Endothelial cell of umbilical vein (primary cell): ENCODE data around the gene DAW1. TPM values are rescaled to one million over a fixed set of nuclear protein-coding genes. Genes with fewer than 3 reads are reported as not detected.
"Not testable (repeated sequence)": the region's sequence is repeated elsewhere in the genome, so short reads cannot be mapped to it uniquely, and the experiment has no call there.

Experiments used
- BruUV-seq: library from RNA; stranded (reverse); fragments of 400-500 nt; replicated peaks from 2 replicates; lab custom pipeline; 2021; lab: Mats Ljungman, UMichigan
- CTCF ChIA-PET: fragments of 300-600, 350-600 bp; sonication (Branson Sonifier 250); formaldehyde crosslinking; loops from one replicate; lab custom pipeline; 2021; ENCODE audit warnings: antibody characterized with exemption, inconsistent platforms; lab: Charles Lee
- POLR2A ChIA-PET: fragments of 300-600, 350-600 bp; sonication (Branson Sonifier 250); formaldehyde crosslinking; loops from one replicate; lab custom pipeline; 2021; ENCODE audit warnings: antibody characterized with exemption, inconsistent platforms; lab: Charles Lee
- DNase-seq: peaks from one replicate; pipeline ENCODE4 v3.0.0-alpha.2; 2011; ENCODE audit warnings: low read depth, low spot score
- FAIRE-seq: peaks from 2 replicates; lab custom pipeline; 2011; peaks lifted over from hg19 to GRCh38; lab: Jason Lieb, UNC
- H2AFZ ChIP-seq: 2 replicates; pipeline ENCODE4 v1.6.0; 2012; ENCODE audit warnings: low read depth, low read length, control low read depth, inconsistent platforms
- H3K27ac ChIP-seq: 2 replicates; pipeline ENCODE4 v1.5.1; 2011; ENCODE audit warnings: low read depth, mild to moderate bottlenecking, control low read depth, low read length, moderate library complexity; ENCODE audit not compliant: insufficient read depth
- H3K27me3 ChIP-seq, 2 experiments: 2 replicates each; pipeline versions ENCODE4 v1.6.0 to v1.6.1; 2011; ENCODE audit warnings: low read length in 2 of 2, mixed read lengths in 1 of 2; ENCODE audit not compliant: control insufficient read depth in 2 of 2, insufficient read depth in 2 of 2
- H3K36me3 ChIP-seq, 2 experiments: 2 replicates in 1 of 2; 3 replicates in 1 of 2; pipeline ENCODE4 v1.5.1; 2011; ENCODE audit warnings: low read length in 2 of 2, mild to moderate bottlenecking in 1 of 2, moderate library complexity in 1 of 2; ENCODE audit not compliant: control insufficient read depth in 2 of 2, insufficient read depth in 2 of 2; ENCODE audit errors: extremely low read depth in 1 of 2
- H3K4me1 ChIP-seq: 3 replicates; pipeline ENCODE4 v1.5.1; 2011; ENCODE audit warnings: mild to moderate bottlenecking, low read length; ENCODE audit not compliant: control insufficient read depth, insufficient read depth; ENCODE audit errors: extremely low read depth
- H3K4me2 ChIP-seq: 2 replicates; pipeline ENCODE4 v1.6.1; 2011; ENCODE audit warnings: low read length, control low read depth, mixed read lengths; ENCODE audit not compliant: insufficient read depth
- H3K4me3 ChIP-seq, 3 experiments: fragments of 200-600 bp in 1 of 3; sonication (generic), shearing (Covaris generic) in 1 of 3; replicated peaks in 1 of 3; 2 replicates each; pipeline ENCODE4 v1.5.1; 2011 to 2016; ENCODE audit warnings: control low read depth in 3 of 3, low read length in 3 of 3, mild to moderate bottlenecking in 2 of 3, inconsistent platforms in 1 of 3, low read depth in 1 of 3, moderate library complexity in 1 of 3; ENCODE audit not compliant: insufficient read depth in 1 of 3
- H3K79me2 ChIP-seq: 2 replicates; pipeline ENCODE4 v1.6.0; 2012; ENCODE audit warnings: low read length, inconsistent platforms; ENCODE audit not compliant: control insufficient read depth, insufficient read depth
- H3K9ac ChIP-seq: replicated peaks from 2 replicates; pipeline ENCODE3; 2011; ENCODE audit warnings: low read length, control low read depth; ENCODE audit not compliant: insufficient read depth; ENCODE audit errors: extremely low read depth
- H3K9me1 ChIP-seq: replicated peaks from 3 replicates; pipeline ENCODE4 v1.6.0; 2011; ENCODE audit warnings: mild to moderate bottlenecking, low read length; ENCODE audit not compliant: control insufficient read depth, insufficient read depth; ENCODE audit errors: extremely low read depth
- H3K9me3 ChIP-seq: replicated peaks from 2 replicates; pipeline ENCODE4 v1.5.1; 2012; ENCODE audit warnings: low read length, inconsistent platforms; ENCODE audit not compliant: control insufficient read depth, insufficient read depth
- H4K20me1 ChIP-seq: replicated peaks from 2 replicates; pipeline ENCODE3; 2011; ENCODE audit warnings: mild to moderate bottlenecking, low read length; ENCODE audit not compliant: control insufficient read depth, insufficient read depth; ENCODE audit errors: extremely low read depth
- EZH2 ChIP-seq: IDR thresholded peaks from 2 replicates; pipeline ENCODE4 v1.6.1; 2012; ENCODE audit warnings: borderline replicate concordance, low read depth, mild to moderate bottlenecking, moderate library complexity, low read length, inconsistent platforms; ENCODE audit not compliant: severe bottlenecking
- GATA2 ChIP-seq: IDR thresholded peaks from 2 replicates; pipeline ENCODE4 v1.7.0; 2011; ENCODE audit warnings: low read depth, mild to moderate bottlenecking, moderate library complexity, mixed read lengths, low read length; ENCODE audit not compliant: insufficient read length, insufficient read depth
- MAX ChIP-seq: IDR thresholded peaks from 2 replicates; pipeline ENCODE4 v1.6.1; 2011; ENCODE audit not compliant: insufficient read depth, insufficient read length
- MYC ChIP-seq: IDR thresholded peaks from one replicate; pipeline ENCODE4 v1.6.1; 2011; ENCODE audit warnings: mild to moderate bottlenecking, low read depth, low read length
- POLR2A ChIP-seq: IDR thresholded peaks from 2 replicates; pipeline ENCODE4 v1.6.1; 2012; ENCODE audit warnings: low read depth, mild to moderate bottlenecking, control low read depth, low read length
- POLR2AphosphoS5 ChIP-seq: IDR thresholded peaks from 2 replicates; pipeline ENCODE4 v1.6.1; 2012; ENCODE audit warnings: low read depth, mild to moderate bottlenecking, control low read depth, low read length, moderate library complexity; ENCODE audit not compliant: insufficient read depth
- dilution Hi-C: fragments of 300-500 bp; cut with MboI; formaldehyde crosslinking; loops from one replicate; pipeline ENCODE4 v1.15.0; 2019; ENCODE audit warnings: low sequenced_read_pairs; ENCODE audit not compliant: extremely low pct_ligation_motif_present
- intact Hi-C: fragments of 100-400 bp; cut with micrococcal nuclease; formaldehyde crosslinking; loops from one replicate; pipeline ENCODE4 v1.10.0; 2022
- polyA plus RNA-seq, 4 experiments: library from polyadenylated mRNA; depleted of rRNA in 3 of 4; stranded (reverse) in 3 of 4; unstranded in 1 of 4; fragments of >200 nt; gene quantifications; 2 replicates each; pipeline versions ENCODE4 v1.2.1 to v1.2.3, GENCODE V29; 2011 to 2012; ENCODE audit warnings: missing spikeins in 1 of 4
- total RNA-seq: library from RNA; stranded (reverse); gene quantifications from 2 replicates; pipeline ENCODE4 v1.2.3, GENCODE V29; 2021

Gene DAW1
- total and polyA plus RNA-seq, 2 donors (not counting 3 experiments of a cell fraction or from before 2014, with no cell fraction given): 1.2 to 2.0 TPM

- FAIRE-seq (no peak), DNase-seq (no peak)
- no peaks in the 10 kb centered on the region for H4K20me1 ChIP-seq
- ChIA-PET CTCF (interaction anchor here (1.1 kb wide), 1 partner anchor 60 kb away, joined by 5 read pairs; no protein-coding TSS in a partner anchor), POLR2A (no interaction called here)
- H3K27ac ChIP-seq: no peak overlapping the region
- no peak overlapping the region for H3K4me2 ChIP-seq
- BruUV-seq: no TSS peak
- no peaks in the 10 kb centered on the region for H3K9me1 ChIP-seq
- no peak overlapping the region for H3K9ac ChIP-seq
- H3K27me3 ChIP-seq: no peaks in the 10 kb centered on the region
- dilution Hi-C loops (no loop called here), intact Hi-C loops (no loop called here)
- H3K79me2 ChIP-seq: no peaks in the 10 kb centered on the region
- H3K9me3 ChIP-seq: no peaks in the 10 kb centered on the region
- no peak for TF ChIP-seq POLR2A
- no peak for TF ChIP-seq GATA2
- no peaks in the 10 kb centered on the region for H3K4me1 ChIP-seq
- H2AFZ ChIP-seq: no peak overlapping the region
- H3K4me3 ChIP-seq: no peak overlapping the region
- H3K36me3 ChIP-seq: no peaks in the 10 kb centered on the region
Observed at GRCh38 chr2:227834423-227834822, 37.0 kb upstream of the DAW1 start.

GRCh38 chr2:227834916-227835650 lies 36.3 kb upstream of the DAW1 start:
- Histone ChIP-seq H3K4me3 (no peak overlapping the region), H3K9me3 (no peaks in the 10 kb centered on the region), H3K9me1 (no peaks in the 10 kb centered on the region), H4K20me1 (no peaks in the 10 kb centered on the region), H3K4me2 (no peak overlapping the region), H3K79me2 (no peaks in the 10 kb centered on the region), H3K27me3 (no peaks in the 10 kb centered on the region), H3K36me3 (no peaks in the 10 kb centered on the region), H3K27ac (no peak overlapping the region), H2AFZ (no peak overlapping the region), H3K9ac (no peak overlapping the region), H3K4me1 (no peaks in the 10 kb centered on the region)
- dilution Hi-C loops (no loop called here), intact Hi-C loops (no loop called here)
- FAIRE-seq: no peak
- CTCF ChIA-PET: interaction anchor here (0.9 to 1.3 kb wide), 3 partner anchors 25 to 61 kb away, joined by 3 to 5 read pairs (median 3); no protein-coding TSS in a partner anchor
- TF ChIP-seq MYC (no peak), POLR2A (no peak), GATA2 (no peak), POLR2AphosphoS5 (no peak), EZH2 (no peak), MAX (no peak)
- POLR2A ChIA-PET: no interaction called here
- DNase-seq: no peak
- no TSS peak for BruUV-seq

GRCh38 chr2:227839339-227840129 lies 31.9 kb upstream of the DAW1 start:
- H3K4me1 ChIP-seq, intact Hi-C loops, H4K20me1 ChIP-seq, dilution Hi-C loops, H3K27ac ChIP-seq, H3K9me1 ChIP-seq, H3K4me2 ChIP-seq, H3K27me3 ChIP-seq, H3K36me3 ChIP-seq, BruUV-seq, DNase-seq, H3K4me3 ChIP-seq, POLR2A ChIA-PET, H3K9ac ChIP-seq, H3K9me3 ChIP-seq, H3K79me2 ChIP-seq, H2AFZ ChIP-seq, FAIRE-seq: not testable (repeated sequence)
- CTCF ChIA-PET: interaction anchor here (1.1 to 1.6 kb wide), 2 partner anchors 21 to 22 kb away, joined by 3 to 5 read pairs; no protein-coding TSS in a partner anchor
